ENCODE measurements around the gene DISC1. TPM values are rescaled to one million over a fixed set of nuclear protein-coding genes. Genes with fewer than 3 reads are reported as not detected.

The DISC1 gene
- total RNA-seq, 1 donor from 2014 or later = 5.5 TPM

GRCh38 chr1:231826566-231826965, 200.0 kb downstream of the DISC1 start:
- no peak for DNase-seq (ENCODE audit: low spot score)
- intact Hi-C loops (cut with DNase I) = no loop called here

- no peak for DNase-seq (ENCODE audit: low spot score)
- intact Hi-C loops (cut with DNase I) = no loop called here
Observed at GRCh38 chr1:231827337-231828105, 200.9 kb downstream of the DISC1 start.

- no peak for DNase-seq (ENCODE audit: low spot score)
- intact Hi-C loops (cut with DNase I) = no loop called here
Observed at GRCh38 chr1:231828182-231828920, 201.8 kb downstream of the DISC1 start.

- no peak for DNase-seq (ENCODE audit: low spot score)
- intact Hi-C loops (cut with DNase I) = no loop called here
Observed at GRCh38 chr1:231829332-231829731, 202.7 kb downstream of the DISC1 start.

- DNase-seq (ENCODE audit: low spot score) = no peak
- intact Hi-C loops (cut with DNase I) = no loop called here
Observed at GRCh38 chr1:231836227-231836893, 209.8 kb downstream of the DISC1 start.

GRCh38 chr1:231838521-231838920, 211.9 kb downstream of the DISC1 start:
- intact Hi-C loops (cut with DNase I) = no loop called here
- DNase-seq (ENCODE audit: low spot score) = no peak

GRCh38 chr1:231839999-231840398, 213.4 kb downstream of the DISC1 start:
- no peak for DNase-seq (ENCODE audit: low spot score)

GRCh38 chr1:231841616-231842344, 215.2 kb downstream of the DISC1 start:
- intact Hi-C loops (cut with DNase I) = no loop called here
- DNase-seq (ENCODE audit: low spot score) = no peak

More at GRCh38 chr1:231839999-231840398, 213.4 kb downstream of the DISC1 start:
- intact Hi-C loops (cut with DNase I) = no loop called here

GRCh38 chr1:231842441-231842840, 215.9 kb downstream of the DISC1 start:
- DNase-seq (ENCODE audit: low spot score) = no peak
- intact Hi-C loops (cut with DNase I) = no loop called here

GRCh38 chr1:231844986-231845502, 218.5 kb downstream of the DISC1 start:
- no peak for DNase-seq (ENCODE audit: low spot score)
- intact Hi-C loops (cut with DNase I) = loop anchor here (5.0 kb wide), 1 partner anchor 782 kb away; no protein-coding TSS in a partner anchor

GRCh38 chr1:231847612-231848397, 221.2 kb downstream of the DISC1 start:
- no peak for DNase-seq (ENCODE audit: low spot score)
- intact Hi-C loops (cut with DNase I) = loop anchor here (5.0 kb wide), 1 partner anchor 779 kb away; no protein-coding TSS in a partner anchor

- intact Hi-C loops (cut with DNase I) = loop anchor here (5.0 kb wide), 1 partner anchor 777 kb away; no protein-coding TSS in a partner anchor
- no peak for DNase-seq (ENCODE audit: low spot score)
Observed at GRCh38 chr1:231849981-231850380, 223.4 kb downstream of the DISC1 start.

GRCh38 chr1:231850786-231851185, 224.2 kb downstream of the DISC1 start:
- intact Hi-C loops (cut with DNase I) = no loop called here
- no peak for DNase-seq (ENCODE audit: low spot score)

GRCh38 chr1:231853588-231854207, 227.1 kb downstream of the DISC1 start:
- intact Hi-C loops (cut with DNase I) = no loop called here
- DNase-seq (ENCODE audit: low spot score) = no peak

- intact Hi-C loops (cut with DNase I) = no loop called here
- no peak for DNase-seq (ENCODE audit: low spot score)
Observed at GRCh38 chr1:231855361-231855760, 228.8 kb downstream of the DISC1 start.

GRCh38 chr1:231855926-231856325, 229.3 kb downstream of the DISC1 start:
- intact Hi-C loops (cut with DNase I) = no loop called here
- DNase-seq (ENCODE audit: low spot score) = no peak

GRCh38 chr1:231856426-231856825, 229.8 kb downstream of the DISC1 start:
- DNase-seq (ENCODE audit: low spot score) = no peak
- intact Hi-C loops (cut with DNase I) = no loop called here

GRCh38 chr1:231856894-231857293, 230.3 kb downstream of the DISC1 start:
- intact Hi-C loops (cut with DNase I) = no loop called here
- no peak for DNase-seq (ENCODE audit: low spot score)
